NCI-H2029 treated with DMSO at 0.1 percent for 48 hours (cell line): ENCODE measurements around the gene MAP3K12.
A peak's percentile ranks its signal among the peaks of the same experiment; 100 is the strongest.
"Not testable (repeated sequence)": the region's sequence is repeated elsewhere in the genome, so short reads cannot be mapped to it uniquely, and the experiment has no call there.

Experiments
- DNase-seq: peaks from one replicate; lab custom pipeline; 2025; lab: John Stamatoyannopoulos, UW

MAP3K12 gene

GRCh38 chr12:53466640-53467039 lies 32.6 kb downstream of the MAP3K12 start:
- DNase-seq = no peak

DNA sequence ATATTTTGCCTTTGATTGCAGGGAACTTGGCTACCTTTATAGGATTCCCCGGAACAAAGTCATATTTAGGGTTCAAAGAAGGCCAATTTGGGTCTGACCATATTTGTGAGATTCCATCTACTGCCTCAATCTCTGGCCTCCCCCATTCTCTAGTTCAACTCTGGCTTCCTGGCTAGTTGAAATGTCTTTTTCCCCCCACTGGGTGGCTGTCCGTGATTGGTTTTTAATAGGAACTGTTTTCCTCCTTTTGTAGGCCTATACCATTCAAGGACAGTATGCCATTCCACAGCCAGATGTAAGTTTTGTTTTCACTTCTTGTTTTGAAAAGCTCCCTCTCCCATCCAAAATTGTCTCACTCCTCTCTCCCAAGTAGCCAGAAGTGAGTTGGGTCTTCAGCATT lies 33.6 kb downstream of the MAP3K12 start:
- no peak for DNase-seq

GRCh38 chr12:53464685-53465418 lies 34.4 kb downstream of the MAP3K12 start:
- DNase-seq = no peak

- no peak for DNase-seq
These were observed 35.3 kb downstream of the MAP3K12 start for GRCh38 chr12:53463802-53464560.

DNA sequence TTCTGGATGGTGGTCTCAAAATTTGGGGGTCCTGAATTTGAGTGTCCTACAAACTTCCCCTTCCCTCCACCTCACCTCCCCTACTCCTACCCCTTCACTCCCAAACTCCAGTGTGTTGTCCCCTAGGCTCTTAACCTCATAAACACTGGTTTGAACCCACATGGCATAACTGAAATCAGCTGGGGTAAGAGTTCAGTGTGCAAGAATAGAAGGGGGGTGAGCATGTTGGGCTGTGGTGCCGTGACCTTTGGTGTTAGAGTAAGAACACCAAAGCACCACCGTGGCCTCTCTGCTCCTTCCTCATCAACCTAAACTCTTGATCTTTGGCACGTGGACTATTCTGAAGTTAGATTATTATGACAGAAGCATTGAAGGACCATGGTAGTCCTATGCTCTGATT lies 36.3 kb downstream of the MAP3K12 start:
- DNase-seq = no peak

GRCh38 chr12:53461591-53461990 lies 37.7 kb downstream of the MAP3K12 start:
- DNase-seq = no peak

DNA sequence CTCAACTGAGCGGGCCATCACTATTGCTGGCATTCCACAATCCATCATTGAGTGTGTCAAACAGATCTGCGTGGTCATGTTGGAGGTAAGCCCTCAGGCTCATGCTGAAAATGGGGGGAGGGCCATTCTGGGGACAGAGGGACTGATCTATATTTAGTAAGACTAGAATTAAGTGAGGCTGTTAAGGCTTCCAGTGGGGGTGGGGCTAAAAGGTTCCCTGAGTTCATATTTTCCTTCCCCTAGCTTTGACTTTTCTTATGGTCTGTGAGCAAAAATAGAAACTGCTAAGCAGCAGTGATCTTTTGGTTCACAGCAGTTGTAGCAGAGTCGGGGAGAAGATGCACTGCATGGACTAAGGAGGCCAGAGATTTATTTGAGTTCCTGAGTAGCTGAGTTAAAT lies 38.2 kb downstream of the MAP3K12 start:
- DNase-seq = no peak

GRCh38 chr12:53459097-53459496 lies 40.2 kb downstream of the MAP3K12 start:
- no peak for DNase-seq

- no peak for DNase-seq
These were observed 42.4 kb downstream of the MAP3K12 start for GRCh38 chr12:53456654-53457366.

GRCh38 chr12:53454707-53455106 lies 44.6 kb downstream of the MAP3K12 start:
- no peak for DNase-seq

DNA sequence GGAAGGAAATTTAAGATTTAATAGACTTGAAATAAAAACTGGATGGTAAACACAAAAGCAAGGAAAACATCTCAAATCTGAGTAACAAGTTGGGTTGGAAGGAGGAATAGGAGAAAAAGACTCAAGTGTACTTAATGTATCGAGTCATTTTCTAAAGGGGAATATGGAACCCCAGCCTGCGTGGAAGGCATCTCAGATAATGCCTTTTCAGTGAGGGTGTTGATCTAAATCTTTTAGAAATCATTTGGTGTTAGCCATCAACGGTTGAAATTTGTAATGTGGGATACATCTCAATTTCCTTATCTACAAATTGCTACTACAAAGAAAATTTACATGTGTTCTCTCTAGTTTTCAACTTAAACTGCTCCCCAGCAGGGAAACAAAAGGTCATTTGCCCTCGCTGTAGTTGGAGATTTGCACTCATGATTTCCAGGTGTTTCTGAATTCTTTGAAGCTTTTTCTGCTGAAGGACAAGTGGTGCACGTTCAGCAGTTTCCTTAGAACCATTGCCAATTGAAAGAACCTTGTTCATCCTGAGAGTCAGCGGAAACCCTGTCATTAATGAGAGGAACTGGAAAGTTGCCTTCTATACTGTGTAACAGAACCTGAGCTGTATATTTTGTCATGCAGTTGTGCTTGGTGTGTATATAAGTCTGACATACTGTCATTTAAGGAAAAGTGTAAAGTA lies 45.2 kb downstream of the MAP3K12 start:
- DNase-seq = no peak

- DNase-seq = peak; percentile 6
These were observed 46.8 kb downstream of the MAP3K12 start for GRCh38 chr12:53452159-53453077.

GRCh38 chr12:53451661-53452158 lies 47.5 kb downstream of the MAP3K12 start, which contains the start of gene PCBP2:
Gene PCBP2 (plus strand): TSS chr12:53452102. CDS start chr12:53454801, 2,699 bp downstream.
- peak; percentile 99 for DNase-seq

- DNase-seq = no peak
These were observed 48.3 kb downstream of the MAP3K12 start for GRCh38 chr12:53450936-53451335.

DNA sequence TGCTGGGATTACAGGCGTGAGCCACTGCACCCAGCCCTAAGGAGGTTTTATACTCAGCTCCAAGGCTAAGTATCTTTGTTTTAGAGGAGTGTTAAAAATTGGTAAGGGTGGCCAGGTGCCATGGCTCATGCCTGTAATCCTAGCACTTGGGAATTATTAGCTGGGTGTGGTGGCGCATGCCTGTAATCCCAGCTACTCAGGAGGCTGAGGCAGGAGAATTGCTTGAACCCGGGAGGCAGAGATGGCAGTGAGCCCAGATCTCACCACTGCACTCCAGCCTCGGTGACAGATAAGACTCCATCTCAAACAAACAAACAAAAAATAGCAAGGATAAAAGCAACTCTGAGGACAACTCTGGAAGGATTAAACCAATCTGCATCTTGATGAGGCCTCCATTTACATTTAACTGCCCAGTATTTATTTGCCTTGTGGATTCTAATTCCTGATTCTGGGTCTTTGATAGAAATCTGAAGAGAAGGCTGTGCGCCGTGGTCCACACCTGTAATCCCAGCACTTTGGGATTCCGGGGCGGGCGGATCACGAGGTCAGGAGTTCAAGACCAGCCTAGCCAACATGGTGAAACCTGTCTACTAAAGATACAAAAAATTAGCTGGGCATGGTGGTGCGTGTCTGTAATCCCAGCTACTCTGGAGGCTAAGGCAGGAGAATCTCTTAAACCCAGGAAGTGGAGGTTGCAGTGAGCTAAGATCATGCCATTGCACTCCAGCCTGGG lies 54.5 kb downstream of the MAP3K12 start:
- DNase-seq = not testable (repeated sequence)

DNA sequence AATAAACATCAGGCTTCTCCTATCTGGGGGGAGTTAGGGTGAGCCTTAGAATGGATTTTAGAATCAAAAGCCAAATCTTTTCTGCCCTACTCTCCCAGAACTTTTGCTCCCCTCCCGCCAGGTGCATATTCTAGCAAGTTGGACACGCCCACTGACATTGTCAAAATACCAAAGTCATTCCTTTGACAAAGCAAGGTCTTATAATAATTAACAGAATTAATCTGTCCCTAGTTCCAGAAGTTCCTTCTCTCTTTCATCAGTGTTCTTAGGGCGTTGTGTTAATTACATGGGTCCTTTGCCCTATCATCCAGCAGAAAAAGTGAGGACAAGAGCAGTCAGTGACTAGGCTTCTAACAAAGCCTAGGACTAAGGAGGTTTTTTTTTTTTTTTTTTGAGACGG lies 55.3 kb downstream of the MAP3K12 start:
- DNase-seq = no peak

DNA sequence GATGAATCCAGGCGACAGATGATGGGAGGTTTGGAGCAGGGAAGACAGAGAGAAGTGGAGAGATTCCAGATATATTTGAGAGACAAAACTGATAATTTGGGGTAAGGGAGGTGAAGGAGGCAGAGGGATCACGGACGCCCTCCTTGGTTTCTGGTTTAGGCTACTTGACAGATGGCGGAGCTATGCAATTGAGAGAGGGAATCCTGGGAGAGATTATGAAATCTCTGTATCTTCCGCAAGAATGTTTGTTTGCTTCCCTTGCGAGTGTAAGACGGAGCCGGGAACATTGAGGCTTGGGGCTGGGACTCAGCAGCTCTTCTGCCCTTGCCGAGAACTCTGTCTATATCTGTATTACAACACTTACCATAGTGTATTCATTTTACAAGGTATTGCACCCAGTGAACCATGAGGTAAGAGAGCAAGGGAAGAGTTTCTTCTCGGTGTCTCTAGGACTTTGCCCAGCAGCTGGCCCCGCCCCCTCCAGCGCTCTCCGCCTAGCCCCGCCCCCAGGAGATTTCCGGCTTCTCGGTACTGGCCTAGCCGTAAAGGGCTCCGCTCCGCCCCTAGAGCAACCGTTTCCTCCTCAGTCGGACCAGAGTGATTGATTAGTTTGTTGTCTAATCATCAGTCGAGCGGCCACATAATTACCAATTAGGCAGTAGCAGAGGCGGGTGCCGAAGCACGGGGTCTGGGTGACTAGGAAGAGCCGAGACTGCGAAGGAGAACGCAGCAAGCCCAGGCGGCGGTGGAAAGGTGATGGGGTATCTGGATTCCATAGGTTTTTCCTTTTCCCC lies 58.0 kb downstream of the MAP3K12 start, which contains the start of gene PRR13:
PRR13 (plus strand) TSS at position 695 of the 794 bp plus-strand sequence. CDS start 981 bp downstream, outside the sequence.
- DNase-seq = peak; percentile 98

DNA sequence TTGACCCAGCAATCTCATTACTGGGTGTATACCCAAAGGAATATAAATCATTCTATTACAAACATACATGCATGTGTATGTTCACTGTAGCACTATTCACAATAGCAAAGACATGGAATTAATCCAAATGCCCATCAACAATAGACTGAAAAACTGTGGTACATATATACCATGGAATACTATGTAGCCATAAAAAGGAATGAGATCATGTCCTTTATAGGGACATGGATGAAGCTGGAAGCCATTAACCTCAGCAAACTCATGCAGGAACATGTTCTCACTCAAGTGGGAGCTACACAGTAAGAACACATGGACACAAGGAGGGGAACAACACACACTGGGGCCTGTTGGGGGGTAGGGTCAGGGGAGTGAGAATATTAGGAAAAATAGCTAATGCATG lies 59.7 kb downstream of the MAP3K12 start:
- DNase-seq = not testable (repeated sequence)

- not testable (repeated sequence) for DNase-seq
These were observed 63.9 kb downstream of the MAP3K12 start for GRCh38 chr12:53435326-53435725.
